Measurements from ENCODE around the gene CELSR2.
A peak's percentile ranks its signal among the peaks of the same experiment; 100 is the strongest.

The CELSR2 gene

DNA sequence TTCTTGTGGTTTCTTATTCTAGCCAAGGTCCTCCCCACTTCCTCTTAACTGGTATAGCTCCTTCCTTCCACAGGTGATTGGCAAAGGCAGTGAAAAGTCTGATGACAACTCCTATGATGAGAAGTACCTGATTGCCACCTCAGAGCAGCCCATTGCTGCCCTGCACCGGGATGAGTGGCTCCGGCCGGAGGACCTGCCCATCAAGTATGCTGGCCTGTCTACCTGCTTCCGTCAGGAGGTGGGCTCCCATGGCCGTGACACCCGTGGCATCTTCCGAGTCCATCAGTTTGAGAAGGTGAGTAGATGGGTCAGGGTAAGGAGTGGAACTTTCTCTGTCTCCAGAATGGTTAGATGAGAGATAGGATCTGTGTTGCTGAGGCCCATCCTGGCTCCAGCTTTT, 14.2 kb upstream of the CELSR2 start:
- DNase-seq: no peak

DNA sequence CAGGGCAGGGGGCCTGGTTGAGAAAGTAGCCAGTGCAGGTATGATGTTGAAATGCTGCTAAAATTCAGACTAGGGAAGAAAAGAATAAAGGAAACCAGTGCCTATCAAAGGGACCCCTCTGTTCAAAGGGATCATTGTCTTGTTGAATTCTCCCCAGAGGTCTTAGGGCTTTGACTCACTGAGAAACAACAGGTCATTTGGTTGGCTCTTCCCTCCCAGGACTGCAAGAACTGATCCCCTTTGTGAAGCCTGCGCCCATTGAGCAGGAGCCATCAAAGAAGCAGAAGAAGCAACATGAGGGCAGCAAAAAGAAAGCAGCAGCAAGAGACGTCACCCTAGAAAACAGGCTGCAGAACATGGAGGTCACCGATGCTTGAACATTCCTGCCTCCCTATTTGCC, 11.8 kb upstream of the CELSR2 start:
- DNase-seq: no peak

DNA sequence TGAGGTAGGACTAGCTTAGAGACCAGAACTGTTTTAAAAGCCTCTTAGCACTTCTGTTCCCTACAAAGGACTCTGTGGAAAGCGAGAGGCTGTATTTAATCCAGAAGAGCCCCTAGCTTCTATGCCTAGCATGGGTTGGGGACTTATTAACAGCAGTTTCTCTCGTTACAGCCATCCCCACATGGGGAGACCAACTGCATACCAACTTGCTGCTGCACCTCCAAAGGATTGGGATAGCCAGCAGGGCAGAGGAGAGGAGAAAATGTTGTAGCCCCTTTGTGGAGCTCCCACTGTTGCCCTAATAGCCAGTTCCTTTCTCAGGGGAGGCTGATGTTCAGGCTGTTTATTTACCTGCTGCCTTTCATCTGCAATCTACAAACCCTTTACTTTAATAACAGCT, 11.0 kb upstream of the CELSR2 start:
- no peak for DNase-seq

DNA sequence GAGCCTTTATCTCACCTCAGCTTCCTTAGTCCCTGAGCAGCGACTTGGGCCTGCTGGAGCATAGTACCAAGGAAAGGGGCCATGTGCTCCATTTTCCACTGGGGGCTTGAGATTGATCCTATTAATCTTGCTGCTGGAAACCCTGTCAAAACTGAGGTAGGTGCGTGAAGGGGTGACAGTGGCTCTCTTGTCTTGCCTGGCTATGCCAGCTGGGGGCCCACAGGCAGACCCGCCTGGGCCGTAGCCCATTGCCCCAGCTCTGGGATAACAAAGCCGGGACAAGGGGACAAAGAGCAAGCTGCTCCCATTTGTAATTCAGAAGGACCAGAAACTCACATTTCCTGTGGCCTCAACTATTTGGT, 10.3 kb upstream of the CELSR2 start:
- no peak for DNase-seq

DNA sequence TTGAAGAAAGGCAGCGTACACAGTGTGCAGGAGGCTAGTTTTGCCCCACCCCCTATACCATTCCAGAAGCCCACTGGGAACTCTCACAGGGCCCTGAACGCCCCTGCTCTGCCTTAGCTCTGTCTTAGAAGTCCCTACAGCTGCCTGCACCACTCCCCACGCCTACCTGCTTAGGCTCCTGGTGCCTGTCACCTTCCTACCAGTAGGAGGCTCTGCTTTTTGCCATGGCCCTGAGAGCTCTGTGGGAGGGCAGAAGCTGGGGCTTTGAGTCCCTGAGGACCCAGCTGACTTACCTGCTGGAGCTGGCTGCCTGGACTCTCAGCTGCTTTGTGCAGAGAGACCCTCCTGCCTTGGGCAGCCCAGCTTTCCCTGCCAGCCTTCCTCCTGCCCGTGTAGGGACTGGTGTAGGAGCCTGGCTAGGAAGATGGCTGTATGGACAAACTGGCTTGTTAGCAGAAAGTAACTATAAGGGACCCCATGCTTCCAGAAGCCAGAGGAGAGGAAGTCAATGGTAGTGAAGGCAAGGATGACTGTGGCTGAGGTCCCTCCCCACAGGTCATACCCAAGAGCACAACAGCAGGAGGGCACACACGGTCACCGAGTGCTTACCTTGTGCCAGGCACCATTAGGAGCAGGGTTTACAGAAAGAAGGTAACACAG, 9.8 kb upstream of the CELSR2 start:
- peak; percentile 39 for DNase-seq

DNA sequence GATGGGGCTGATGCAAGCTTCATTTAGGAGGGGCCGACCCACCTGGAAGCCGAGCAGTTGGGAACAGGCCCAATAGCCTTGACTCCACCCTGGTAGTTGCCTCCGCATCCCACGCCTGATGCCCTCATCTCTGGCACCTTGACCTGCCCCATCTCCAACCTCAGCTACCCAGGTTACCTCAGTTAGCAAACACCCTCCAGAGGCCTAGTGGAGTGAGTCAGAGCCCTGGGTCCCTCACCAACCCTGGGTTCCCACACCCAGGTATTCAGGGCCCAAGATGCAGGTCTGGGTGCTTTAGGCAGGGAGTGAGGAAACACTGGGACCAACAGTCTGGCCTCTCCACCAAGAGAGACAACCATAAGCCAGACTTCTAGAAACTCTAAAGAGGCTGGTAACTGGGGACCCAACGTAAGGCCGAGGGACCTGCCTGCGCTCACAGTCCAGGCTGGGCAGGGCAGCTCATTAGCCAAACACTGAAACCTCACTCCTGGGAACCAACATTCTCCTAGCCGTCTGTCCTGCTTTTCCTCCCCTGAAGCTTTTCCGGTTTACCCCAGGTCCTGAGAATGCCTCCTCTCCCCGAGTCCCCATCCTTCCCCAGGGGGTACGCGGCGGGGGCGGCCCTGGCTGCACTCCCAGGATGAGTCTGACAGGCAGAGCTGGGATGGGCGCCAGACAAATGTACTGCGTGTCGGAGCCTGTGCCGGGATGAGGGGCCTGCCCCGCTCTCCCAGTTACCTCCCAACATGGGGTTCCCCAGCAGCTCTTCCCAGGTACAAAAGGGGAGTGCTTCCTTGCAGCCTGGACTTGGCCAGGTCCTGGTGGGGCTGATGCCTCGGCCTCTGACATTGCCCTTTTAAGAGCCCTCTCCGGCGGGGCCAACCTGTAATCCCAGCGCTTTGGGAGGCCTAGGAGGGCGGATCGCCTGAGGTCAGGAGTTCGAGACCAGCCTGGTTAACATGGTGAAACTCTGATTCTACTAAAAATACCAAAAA, 8.9 kb upstream of the CELSR2 start:
- DNase-seq: peak; percentile 21

DNA sequence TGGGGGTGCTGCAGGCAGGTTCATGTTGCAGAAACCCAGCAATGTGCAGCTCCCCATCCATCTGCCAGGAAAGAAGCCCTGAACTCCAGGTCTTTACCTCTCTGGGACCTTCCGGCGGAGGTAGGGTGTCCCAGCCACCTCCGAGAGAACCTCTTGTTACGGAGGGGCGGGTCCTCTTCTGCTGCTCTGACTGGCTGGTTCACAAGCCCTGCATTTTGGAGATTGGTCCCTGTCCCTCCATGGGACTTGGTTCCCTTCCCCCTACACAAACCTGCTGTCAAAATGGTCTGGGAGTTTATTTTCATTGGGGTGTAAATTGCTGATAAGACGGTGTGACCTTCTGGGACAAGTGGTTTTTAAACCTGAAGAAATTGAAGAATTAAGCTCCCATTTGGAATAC, 8.0 kb upstream of the CELSR2 start:
- DNase-seq: no peak

DNA sequence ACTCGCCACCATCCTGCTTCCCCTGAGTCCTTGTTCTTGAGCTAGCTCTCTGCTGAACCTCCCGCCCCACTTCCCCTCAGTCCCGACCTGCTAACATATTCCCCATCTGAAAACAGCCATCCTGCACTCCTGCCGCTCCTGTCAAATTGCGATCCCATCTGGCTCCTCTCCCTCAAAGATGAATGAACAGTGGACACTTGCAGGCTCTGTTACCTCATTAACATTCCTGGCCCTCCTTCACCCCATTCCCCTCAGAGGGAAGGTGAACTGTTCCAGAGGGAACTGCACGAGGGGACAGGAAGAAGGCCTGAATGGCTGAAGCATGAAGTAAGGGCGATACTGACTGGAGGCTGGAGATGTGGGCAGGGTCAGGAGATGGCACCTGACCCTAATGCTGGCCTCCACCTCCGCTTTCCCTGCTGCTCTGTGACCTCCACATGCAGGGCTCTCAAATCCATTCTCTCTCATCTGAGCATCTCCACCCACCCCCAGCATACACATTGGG, 7.4 kb upstream of the CELSR2 start:
- no peak for DNase-seq

DNA sequence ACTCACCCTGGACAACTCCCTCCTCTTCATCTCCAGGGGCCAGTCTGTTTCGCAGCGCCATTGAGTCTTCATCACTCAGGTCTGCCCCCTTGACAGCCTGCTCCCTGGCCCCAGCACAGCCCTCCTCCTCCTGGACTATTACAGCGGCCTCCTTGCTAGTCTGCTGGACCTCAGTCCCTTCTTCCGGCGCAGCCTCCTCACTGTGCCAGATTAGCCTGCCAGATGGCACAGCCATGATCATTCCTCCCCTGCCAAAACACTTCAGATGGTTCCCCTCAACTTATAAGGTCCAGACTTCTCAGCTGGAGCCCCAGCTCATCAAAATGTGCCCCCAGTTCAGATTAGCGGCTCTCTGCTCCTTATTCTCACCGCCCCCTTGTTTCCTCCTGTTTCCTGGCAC, 7.0 kb upstream of the CELSR2 start:
- DNase-seq: no peak

DNA sequence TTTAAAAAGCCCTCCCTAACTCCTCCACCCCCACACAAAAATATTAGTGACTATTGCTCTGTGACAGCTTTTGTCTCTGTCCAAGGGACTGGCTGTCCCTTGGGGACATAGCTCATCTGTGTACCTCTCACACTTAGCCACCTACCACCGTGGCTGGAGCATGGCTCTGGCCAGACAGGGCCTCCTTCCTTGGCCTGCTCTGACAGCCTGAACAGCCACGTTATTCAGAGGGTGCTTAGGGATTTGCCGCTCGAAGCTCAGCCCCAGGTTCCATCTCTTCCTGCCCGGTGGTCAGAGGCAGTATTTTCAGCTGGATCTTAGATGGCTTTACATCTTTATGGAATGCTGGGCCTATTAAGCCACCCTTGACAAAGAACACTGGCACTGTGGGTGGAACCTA, 6.1 kb upstream of the CELSR2 start:
- no peak for DNase-seq

DNA sequence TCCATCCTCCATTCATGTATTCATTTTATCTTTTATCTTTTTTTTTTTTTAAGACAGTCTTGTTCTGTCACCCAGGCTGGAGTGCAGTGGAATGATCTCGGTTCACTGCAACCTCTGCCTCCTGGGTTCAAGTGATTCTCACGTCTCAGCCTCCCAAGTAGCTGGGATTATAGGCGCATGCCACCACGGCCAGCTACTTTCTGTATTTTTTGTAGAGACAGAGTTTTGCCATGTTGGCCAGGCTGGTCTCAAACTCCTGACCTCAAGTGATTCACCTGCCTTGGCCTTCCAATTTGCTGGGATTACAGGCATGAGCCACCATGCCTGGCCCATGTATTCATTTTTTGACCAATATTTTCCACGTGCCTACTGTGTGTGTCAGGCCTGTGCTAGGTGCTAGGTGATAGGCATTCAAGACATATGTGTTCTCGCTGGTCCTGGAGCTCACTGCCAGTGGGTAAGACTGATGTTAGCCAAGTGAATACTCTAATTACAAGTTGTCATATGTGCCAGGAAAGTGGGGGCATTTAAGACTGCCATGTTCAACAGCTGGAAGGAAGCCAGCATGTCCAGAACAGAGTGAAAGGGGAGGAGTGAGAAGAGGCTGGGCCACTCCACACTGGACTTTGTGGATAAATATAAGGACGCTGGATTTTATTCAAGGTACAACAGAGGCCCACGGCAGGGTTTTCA, 5.3 kb upstream of the CELSR2 start:
- DNase-seq: no peak

DNA sequence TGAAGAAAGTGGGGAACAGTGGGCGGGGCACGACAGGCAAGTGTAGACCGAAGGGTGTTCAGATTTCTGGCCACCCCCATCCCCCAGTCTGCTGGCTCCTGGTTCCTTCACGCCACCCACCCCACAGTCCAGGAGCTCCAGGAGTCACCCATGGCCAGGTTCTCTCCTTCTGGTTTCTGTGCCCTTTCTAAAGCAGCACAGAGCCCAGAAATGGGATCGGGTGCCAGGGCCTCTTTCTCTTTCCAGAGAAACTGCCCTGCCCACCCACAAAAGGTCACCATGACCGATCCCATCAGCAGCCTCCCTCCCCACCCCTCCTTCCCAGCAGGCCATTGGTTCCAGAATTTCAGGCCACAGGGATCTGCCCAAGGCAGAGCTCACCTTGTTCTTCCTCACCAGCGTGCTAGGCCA, 3.2 kb upstream of the CELSR2 start:
- no peak for DNase-seq

DNA sequence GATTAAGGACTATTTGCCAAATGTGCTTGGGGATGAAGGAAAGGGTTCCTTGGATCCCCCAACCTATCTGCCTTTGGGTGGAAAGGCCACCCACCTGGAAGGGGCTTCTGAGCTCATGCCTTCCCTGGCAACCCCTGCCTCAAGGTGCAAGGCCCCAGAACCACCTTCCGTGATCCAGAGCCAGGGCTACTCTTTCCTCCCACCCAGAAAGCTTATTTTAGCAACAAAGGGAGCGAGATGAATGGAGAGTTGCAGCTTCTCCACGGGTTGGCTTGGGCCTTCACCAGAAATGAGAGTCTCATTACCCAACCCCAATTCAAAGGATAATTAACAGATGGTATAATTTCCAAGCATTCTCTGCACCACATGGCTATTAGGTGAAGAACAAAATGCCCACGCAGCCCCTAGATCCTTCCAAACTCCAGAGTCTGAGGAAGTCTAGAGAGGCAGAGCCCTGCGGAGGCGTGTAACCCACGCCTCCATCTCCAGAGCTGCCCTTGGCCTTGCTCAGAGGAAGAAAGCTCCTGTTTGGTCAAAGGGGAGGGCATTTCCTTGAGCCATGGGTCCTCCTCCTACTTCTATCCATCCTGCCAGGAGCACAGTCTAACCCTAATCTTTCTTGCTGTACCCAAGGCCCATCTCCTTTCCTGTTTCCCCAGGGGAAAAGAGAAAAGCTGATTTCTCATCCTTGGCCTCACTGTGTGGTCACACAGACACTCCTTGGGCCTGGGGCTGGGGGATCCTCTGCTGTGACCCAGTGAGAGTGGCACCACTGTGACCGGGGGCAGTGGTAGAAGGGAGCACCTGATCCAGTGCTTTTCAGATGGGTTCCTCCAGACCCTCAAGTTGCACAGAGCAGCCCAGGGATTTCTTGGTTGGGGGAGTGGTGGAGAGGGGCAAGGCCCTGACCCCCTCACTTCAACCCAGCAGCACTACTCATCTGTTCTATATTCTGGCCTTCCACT, 1.7 kb upstream of the CELSR2 start:
- DNase-seq: no peak

DNA sequence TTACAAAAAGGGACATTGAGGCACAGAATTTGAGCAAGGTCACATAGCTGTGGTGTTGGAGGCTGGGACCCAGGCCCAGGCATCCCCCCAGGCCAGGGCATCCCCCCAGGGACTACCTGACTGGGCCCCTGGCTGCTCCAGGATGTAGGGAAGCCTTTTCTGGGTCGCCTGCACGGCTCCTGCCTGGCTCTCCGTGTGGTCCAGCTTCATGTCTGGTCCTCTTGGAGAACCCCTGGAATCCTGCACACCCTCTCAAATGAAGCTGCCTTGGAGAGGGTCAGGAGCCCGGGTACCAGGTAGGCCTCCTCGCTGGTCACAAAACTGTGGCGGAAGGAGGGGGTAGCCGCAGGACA, 919 bp upstream of the CELSR2 start:
- DNase-seq: no peak

DNA sequence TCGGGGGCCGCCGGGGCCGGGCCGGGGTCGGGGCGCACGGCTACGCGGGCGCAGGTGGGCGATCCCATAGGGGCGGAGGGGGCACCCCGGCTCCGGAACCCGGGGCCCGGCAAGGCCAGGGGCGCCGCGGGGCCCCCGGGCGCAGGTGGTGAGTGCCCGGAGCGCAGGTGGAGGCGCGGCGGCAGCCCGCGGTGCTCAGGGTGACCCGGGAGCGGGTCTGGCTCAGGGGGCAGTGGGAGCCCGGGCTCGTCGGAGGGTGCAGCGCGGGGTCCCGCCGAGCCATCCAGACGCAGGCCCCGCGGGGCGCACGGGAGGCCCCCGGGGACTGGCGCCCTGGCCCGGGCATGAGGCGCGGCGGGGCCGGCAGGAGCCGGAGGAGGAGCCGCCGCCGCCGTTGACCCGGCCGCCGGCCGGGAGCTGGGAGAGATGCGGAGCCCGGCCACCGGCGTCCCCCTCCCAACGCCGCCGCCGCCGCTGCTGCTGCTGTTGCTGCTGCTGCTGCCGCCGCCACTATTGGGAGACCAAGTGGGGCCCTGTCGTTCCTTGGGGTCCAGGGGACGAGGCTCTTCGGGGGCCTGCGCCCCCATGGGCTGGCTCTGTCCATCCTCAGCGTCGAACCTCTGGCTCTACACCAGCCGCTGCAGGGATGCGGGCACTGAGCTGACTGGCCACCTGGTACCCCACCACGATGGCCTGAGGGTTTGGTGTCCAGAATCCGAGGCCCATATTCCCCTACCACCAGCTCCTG, 489 bp downstream of the CELSR2 start:
- DNase-seq: no peak

DNA sequence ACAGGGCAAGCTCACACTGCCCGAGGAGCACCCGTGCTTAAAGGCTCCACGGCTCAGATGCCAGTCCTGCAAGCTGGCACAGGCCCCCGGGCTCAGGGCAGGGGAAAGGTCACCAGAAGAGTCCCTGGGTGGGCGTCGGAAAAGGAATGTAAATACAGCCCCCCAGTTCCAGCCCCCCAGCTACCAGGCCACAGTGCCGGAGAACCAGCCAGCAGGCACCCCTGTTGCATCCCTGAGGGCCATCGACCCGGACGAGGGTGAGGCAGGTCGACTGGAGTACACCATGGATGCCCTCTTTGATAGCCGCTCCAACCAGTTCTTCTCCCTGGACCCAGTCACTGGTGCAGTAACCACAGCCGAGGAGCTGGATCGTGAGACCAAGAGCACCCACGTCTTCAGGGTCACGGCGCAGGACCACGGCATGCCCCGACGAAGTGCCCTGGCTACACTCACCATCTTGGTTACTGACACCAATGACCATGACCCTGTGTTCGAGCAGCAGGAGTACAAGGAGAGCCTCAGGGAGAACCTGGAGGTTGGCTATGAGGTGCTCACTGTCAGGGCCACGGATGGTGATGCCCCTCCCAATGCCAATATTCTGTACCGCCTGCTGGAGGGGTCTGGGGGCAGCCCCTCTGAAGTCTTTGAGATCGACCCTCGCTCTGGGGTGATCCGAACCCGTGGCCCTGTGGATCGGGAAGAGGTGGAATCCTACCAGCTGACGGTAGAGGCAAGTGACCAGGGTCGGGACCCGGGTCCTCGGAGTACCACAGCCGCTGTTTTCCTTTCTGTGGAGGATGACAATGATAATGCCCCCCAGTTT, 1.3 kb downstream of the CELSR2 start:
- DNase-seq: no peak

DNA sequence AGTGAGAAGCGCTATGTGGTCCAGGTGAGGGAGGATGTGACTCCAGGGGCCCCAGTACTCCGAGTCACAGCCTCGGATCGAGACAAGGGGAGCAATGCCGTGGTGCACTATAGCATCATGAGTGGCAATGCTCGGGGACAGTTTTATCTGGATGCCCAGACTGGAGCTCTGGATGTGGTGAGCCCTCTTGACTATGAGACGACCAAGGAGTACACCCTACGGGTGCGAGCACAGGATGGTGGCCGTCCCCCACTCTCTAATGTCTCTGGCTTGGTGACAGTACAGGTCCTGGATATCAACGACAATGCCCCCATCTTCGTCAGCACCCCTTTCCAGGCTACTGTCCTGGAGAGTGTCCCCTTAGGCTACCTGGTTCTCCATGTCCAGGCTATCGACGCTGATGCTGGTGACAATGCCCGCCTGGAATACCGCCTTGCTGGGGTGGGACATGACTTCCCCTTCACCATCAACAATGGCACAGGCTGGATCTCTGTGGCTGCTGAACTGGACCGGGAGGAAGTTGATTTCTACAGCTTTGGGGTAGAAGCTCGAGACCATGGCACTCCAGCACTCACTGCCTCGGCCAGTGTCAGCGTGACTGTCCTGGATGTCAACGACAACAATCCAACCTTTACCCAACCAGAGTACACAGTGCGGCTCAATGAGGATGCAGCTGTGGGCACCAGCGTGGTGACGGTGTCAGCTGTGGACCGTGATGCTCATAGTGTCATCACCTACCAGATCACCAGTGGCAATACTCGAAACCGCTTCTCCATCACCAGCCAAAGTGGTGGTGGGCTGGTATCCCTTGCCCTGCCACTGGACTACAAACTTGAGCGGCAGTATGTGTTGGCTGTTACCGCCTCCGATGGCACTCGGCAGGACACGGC, 2.2 kb downstream of the CELSR2 start:
- no peak for DNase-seq

DNA sequence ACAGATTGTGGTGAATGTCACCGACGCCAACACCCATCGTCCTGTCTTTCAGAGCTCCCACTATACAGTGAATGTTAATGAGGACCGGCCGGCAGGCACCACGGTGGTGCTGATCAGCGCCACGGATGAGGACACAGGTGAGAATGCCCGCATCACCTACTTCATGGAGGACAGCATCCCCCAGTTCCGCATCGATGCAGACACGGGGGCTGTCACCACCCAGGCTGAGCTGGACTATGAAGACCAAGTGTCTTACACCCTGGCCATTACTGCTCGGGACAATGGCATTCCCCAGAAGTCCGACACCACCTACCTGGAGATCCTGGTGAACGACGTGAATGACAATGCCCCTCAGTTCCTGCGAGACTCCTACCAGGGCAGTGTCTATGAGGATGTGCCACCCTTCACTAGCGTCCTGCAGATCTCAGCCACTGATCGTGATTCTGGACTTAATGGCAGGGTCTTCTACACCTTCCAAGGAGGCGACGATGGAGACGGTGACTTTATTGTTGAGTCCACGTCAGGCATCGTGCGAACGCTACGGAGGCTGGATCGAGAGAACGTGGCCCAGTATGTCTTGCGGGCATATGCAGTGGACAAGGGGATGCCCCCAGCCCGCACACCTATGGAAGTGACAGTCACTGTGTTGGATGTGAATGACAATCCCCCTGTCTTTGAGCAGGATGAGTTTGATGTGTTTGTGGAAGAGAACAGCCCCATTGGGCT, 3.0 kb downstream of the CELSR2 start:
- DNase-seq: no peak

Measured in CD4-positive, alpha-beta T cell treated with Interleukin-10 for 1 hour (primary cell).